ENCODE results near the gene NAPSA. TPM values are rescaled to one million over a fixed set of nuclear protein-coding genes. Genes with fewer than 3 reads are reported as not detected.

The NAPSA gene
- total and polyA plus RNA-seq, 2 donors (not counting 3 experiments of a cell fraction or from before 2014, with no cell fraction given), result 0.19 TPM; not detected in 1

GRCh38 chr19:50409347-50409746 is 43.9 kb upstream of the NAPSA start:
- CTCF ChIA-PET, result interaction anchor here (0.6 to 1.4 kb wide), 2 partner anchors 41 to 81 kb away, joined by 5 to 11 read pairs; no protein-coding TSS in a partner anchor
- H4K20me1 ChIP-seq (replicated peaks; ENCODE audit: control insufficient read depth, extremely low read depth, insufficient read depth, low read length), result no peaks in the 10 kb centered on the region

More at GRCh38 chr19:50409347-50409746, 43.9 kb upstream of the NAPSA start:
- no peaks in the 10 kb centered on the region for H3K79me2 ChIP-seq (ENCODE audit: control insufficient read depth, insufficient read depth, low read length)
- FAIRE-seq (no peak), DNase-seq (ENCODE audit: low read depth, low spot score) (no peak)
- H2AFZ ChIP-seq (ENCODE audit: low read depth, low read length), result no peak overlapping the region
- no peak overlapping the region for H3K27ac ChIP-seq (ENCODE audit: insufficient read depth, low read depth, low read length)
- no peak for TF ChIP-seq EZH2 (IDR thresholded peaks at IDR 0.05; ENCODE audit: borderline replicate concordance, low read depth, low read length, severe bottlenecking)
- TF ChIP-seq POLR2A (IDR thresholded peaks at IDR 0.05; ENCODE audit: low read depth, low read length), result no peak
- no peak for TF ChIP-seq JUN (IDR thresholded peaks at IDR 0.05; ENCODE audit: borderline replicate concordance, insufficient read depth, insufficient read length, low read depth)
- TF ChIP-seq FOS (IDR thresholded peaks at IDR 0.05; ENCODE audit: borderline replicate concordance, insufficient read depth, low read length), result no peak
- no peak for TF ChIP-seq CTCF (IDR thresholded peaks at IDR 0.05; ENCODE audit: extremely low read depth in 1 of 2, insufficient read depth in 1 of 2, low read depth in 1 of 2, low read length in 2 of 2)
- TF ChIP-seq GATA2 (IDR thresholded peaks at IDR 0.05; ENCODE audit: insufficient read depth, insufficient read length, low read depth, low read length), result no peak
- TF ChIP-seq MAX (IDR thresholded peaks at IDR 0.05; ENCODE audit: insufficient read depth, insufficient read length), result no peak
- intact Hi-C loops (cut with micrococcal nuclease), result no loop called here
- no peak overlapping the region for H3K4me2 ChIP-seq (ENCODE audit: insufficient read depth, low read length)
- H3K4me1 ChIP-seq (ENCODE audit: control insufficient read depth, extremely low read depth, insufficient read depth, low read length), result no peaks in the 10 kb centered on the region
- POLR2A ChIA-PET, result no interaction called here
- H3K9ac ChIP-seq (replicated peaks; ENCODE audit: extremely low read depth, insufficient read depth, low read length), result no peak overlapping the region
- no peaks in the 10 kb centered on the region for H3K27me3 ChIP-seq (ENCODE audit: control insufficient read depth in 2 of 2, insufficient read depth in 2 of 2, low read length in 2 of 2)
- peaks cover 0 to 3% of the 10 kb centered on the region in 2 experiments for H3K36me3 ChIP-seq (ENCODE audit: control insufficient read depth in 2 of 2, extremely low read depth in 1 of 2, insufficient read depth in 2 of 2, low read length in 2 of 2)
- H3K9me3 ChIP-seq (replicated peaks; ENCODE audit: control insufficient read depth, insufficient read depth, low read length), result no peaks in the 10 kb centered on the region
- no peaks in the 10 kb centered on the region for H3K9me1 ChIP-seq (replicated peaks; ENCODE audit: control insufficient read depth, extremely low read depth, insufficient read depth, low read length)
- dilution Hi-C loops (cut with MboI; ENCODE audit: extremely low pct_ligation_motif_present, low sequenced_read_pairs), result no loop called here
- H3K4me3 ChIP-seq (replicated peaks in 1 of 3; ENCODE audit: insufficient read depth in 1 of 3, low read depth in 1 of 3, low read length in 3 of 3), result no peak overlapping the region
- BruUV-seq (replicated peaks), result no TSS peak

All from endothelial cell of umbilical vein (primary cell).